ENCODE data around the gene FUS. TPM values are rescaled to one million over a fixed set of nuclear protein-coding genes. Genes with fewer than 3 reads are reported as not detected.
"Not testable (repeated sequence)": the region's sequence is repeated elsewhere in the genome, so short reads cannot be mapped to it uniquely, and the experiment has no call there.

Gene FUS
- total RNA-seq, 1 donor from 2014 or later, result 82.2 TPM

DNA sequence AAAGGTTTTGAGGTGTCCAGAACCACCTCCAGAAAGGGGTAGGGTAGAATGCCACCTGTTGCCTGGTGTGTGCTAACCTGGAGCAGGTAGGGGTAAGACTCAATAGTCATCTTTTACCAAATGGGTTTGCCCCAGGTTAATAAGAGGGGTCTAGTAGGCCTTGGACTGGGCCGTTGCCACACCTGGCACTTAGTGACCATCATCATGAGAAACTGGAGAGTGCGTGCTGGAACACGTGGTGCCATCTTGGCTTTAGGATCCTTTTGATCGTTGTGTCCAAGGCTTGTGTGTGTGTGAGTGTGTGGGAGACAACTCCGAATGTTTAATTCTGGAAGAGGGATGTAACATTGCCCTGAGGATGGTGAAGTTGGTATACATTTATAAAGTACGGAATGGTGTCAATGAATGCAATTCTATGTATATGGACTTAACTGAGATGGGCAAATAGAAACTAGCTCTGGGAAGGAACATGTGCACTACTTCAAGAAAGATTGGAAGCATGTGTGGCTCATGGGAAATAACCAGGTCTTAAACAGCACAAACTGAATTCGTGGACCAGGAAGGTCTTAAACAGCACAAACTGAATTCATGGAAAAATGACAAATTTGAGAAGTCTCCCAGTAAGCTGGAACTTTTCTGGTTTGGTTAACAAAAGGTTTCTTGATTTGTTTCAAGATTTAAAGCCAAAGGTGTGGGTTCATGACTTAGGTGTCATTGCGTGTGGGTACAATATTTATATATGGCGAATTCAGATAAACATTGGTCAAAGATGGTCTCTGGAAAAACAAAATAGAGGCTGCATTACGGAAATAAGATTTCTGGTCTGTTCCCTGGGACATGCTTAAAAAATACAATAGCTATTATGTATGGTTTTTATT, 7.2 kb downstream of the FUS start:
- no peak for DNase-seq

DNA sequence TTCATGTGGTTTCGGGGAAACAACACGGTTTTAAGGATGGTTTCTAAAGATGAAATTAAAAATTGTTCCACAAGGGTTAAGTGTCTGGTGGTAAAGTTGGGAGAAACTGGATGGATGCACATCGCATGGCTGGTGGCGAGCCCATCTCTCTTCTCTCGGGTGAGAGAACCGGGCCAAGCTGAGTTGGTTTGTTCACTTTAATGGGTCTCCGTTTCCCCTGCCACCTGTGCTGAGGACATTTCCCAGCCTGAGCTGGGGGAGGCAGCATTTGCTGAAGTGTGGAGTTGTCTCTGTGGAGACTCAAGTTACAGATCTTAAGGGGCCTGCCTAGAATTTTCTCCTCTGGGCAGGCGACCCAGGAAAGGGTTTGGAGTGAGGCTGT, 7.9 kb downstream of the FUS start:
- no peak for DNase-seq

DNA sequence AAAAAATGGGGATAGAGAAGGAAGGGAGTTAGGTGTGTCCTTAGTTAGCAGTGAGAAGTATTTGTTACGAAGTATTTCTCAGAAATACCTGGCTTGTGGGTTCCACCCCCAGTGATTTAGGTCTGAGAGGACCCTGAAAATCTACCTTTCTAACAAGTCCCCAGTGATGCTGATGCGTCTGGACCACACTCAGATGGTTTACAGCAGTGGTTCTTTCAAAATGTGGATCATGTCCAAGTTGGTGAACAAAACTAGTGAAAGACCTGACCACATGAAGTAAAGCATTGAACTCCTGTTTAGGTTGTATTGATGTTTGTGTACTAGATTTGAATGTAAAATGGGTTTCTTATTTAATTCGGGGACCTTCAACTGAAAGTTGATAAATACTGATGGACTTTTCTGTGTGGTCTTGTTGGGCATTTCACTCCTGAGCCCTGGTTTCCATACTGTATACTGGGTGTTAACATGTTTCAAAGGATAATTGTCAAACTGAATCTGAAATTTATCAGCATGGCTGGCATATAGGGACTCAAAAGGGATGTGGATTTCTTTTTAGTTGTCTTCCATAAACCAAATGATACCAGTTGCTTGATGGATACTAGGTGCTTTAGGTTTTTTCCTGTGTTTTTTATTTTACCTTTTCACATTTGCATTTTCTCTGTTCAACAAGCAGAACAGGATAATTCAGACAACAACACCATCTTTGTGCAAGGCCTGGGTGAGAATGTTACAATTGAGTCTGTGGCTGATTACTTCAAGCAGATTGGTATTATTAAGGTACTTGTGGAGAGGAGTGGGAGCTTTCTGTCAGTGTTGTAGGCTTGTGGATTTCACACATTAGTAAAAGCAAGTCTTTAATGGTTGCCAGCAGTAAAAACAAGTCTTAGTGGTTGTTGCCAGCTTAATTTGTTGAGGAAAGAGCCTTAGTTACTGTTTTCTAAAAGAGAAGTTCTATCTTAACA, 8.8 kb downstream of the FUS start:
- DNase-seq, result no peak

DNA sequence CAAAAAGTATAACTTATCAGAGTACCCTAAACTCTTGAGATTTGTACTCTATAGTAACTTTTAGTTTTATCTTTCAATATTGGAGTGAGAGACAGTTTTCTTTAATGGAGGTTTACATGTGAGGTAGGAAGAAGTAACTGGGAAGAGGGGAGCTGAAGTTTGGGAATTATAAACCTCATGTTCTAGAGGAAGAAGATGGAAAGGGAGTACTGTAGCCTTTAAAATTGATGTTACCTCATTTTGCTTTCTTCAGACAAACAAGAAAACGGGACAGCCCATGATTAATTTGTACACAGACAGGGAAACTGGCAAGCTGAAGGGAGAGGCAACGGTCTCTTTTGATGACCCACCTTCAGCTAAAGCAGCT, 9.5 kb downstream of the FUS start:
- no peak for DNase-seq

DNA sequence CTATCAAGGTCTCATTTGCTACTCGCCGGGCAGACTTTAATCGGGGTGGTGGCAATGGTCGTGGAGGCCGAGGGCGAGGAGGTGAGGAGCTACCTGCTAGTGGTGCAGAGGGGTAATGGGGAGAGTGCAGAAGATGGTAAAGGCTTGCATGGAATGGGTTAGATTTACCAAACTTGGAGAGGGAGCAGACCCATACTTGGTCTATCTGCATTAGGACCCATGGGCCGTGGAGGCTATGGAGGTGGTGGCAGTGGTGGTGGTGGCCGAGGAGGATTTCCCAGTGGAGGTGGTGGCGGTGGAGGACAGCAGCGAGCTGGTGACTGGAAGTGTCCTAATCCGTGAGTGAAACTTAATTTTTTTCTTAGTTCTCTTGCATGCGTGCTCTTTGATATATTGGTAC, 10.1 kb downstream of the FUS start:
- no peak for DNase-seq

DNA sequence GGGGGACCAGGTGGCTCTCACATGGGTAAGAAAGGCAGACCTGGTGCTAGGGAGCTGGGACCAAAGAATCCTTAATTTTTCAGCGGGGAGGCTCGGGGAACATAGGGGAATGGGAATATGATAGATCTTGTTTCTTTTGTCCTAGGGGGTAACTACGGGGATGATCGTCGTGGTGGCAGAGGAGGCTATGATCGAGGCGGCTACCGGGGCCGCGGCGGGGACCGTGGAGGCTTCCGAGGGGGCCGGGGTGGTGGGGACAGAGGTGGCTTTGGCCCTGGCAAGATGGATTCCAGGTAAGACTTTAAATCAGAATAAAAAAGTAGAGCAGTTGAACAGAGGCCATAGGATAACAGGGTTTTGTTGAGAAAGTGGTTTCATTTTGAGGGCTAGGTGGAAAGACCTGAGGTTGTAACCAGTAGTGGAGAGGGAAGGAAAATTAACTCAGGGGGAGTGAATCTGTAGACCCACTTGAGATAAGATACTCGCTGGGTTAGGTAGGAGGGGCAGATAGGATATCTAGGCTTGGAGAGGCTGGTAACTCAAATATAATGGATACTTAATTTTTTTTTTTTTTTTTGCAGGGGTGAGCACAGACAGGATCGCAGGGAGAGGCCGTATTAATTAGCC, 11.0 kb downstream of the FUS start:
- DNase-seq, result no peak

DNA sequence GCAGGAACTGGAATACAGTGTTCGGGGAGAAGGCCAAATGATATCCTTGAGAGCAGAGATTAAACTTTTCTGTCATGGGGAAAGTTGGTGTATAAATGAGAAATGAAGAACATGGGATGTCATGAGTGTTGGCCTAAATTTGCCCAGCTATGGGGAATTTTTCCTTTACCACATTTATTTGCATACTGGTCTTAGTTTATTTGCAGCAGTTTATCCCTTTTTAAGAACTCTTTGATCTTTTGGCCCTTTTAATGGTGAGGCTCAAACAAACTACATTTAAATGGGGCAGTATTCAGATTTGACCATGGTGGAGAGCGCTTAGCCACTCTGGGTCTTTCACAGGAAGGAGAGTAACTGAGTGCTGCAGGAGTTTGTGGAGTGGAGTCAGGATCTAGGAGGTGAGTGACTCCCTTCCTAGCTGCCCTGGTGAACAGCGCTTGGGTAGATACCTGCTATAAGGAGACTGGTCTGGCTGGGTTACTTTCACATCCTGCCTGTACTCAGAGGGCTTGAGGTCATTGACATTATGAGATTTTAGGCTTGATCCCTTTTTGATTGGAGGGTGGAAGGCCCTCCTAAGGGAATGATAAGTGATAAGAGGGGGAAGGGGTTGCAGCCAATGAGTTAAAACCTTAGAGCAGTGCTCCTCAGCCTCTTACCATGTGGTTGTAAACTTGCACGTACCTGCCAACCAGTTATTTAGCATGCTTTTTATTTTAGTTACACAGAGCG, 11.9 kb downstream of the FUS start:
- DNase-seq, result no peak

DNA sequence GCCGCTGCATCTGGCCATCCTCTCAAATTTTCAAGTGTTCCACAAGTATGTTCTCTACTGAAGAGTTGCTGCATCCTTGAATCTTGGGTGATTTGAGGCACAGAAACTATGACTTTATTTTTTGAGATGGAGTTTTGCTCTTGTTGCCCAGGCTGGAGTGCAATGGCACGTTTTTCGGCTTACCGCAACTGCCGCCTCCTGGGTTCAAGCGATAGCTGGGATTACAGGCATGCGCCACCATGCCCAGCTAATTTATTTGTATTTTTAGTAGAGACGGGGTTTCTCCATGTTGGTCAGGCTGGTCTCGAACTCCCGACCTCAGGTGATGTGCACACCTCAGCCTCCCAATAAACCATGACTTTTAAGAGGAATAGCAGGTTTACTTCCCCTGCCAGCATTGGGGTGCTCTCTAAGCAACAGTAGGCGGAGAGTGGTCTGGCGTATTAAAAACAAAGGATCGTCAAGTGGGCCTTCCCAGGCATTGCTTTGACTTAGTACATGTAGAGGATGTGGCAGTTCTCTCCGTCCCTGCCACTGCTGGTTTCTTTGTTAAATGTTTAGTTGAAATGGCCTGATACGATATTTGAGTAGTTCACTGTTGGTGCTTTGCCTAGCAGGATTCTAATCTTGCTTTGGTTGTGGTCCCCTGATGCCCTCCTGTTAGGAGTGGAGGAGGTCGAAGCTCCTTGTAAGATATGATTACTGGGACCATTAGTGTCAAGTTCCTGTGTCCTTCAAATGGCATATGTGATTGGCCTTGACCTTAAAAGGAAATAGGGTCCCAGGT, 13.1 kb downstream of the FUS start:
- DNase-seq, result no peak

DNA sequence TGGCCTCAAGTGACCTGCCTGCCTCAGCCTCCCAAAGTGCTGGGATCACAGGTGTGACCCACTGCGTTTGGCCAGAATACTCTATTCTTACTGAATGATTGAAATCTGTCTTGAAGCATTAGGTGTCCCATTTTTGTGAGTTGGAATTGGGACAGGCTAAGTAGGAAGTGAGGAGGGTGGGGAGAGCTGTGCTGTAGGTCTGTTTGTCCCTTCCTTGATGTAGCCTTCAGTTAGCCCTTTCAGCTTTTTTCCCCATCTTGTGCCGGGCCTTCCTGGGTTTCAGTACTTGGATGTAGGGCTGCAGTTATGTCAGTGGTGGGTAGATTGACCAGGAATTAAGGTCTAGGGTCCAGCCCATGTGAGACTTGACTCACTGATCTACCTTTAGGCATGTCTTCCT, 13.9 kb downstream of the FUS start:
- no peak for DNase-seq

DNA sequence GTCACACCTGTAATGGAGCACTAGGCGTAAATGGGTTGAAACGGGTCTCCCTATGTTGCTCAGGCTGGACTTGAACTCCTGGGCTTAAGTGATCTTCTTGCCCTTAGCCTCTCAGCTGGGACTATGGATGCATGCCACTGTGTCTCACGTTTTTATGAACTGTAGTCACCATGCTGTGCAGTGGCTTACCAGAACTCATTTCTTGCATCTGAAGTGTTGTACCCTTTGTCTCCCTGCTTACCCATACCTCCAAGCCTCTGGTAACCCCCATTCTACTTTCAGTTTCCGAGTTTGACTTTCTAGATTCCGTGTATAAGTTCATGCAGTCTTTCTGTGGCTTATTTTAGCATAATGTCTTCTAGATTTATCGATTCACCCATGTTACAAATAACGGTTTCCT, 15.0 kb downstream of the FUS start:
- DNase-seq, result no peak

DNA sequence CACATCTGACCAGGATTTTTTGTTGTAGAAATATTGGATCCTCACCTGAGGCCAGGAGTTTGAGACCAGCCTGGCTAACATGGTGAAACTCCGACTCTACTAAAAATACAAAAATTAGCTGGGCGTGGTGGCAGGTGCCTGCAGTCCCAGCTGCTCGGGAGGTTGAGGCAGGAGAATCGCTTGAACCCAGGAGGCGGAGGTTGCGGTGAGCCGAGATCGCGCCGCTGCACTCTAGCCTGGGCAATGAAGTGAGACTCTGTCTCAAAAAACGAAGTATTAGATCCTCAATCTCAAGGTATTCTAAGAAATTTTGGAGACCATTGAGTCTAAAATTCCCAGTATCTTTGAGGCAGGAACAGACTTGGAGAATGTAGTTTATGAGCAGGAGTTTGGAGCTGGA, 15.9 kb downstream of the FUS start:
- not testable (repeated sequence) for DNase-seq

DNA sequence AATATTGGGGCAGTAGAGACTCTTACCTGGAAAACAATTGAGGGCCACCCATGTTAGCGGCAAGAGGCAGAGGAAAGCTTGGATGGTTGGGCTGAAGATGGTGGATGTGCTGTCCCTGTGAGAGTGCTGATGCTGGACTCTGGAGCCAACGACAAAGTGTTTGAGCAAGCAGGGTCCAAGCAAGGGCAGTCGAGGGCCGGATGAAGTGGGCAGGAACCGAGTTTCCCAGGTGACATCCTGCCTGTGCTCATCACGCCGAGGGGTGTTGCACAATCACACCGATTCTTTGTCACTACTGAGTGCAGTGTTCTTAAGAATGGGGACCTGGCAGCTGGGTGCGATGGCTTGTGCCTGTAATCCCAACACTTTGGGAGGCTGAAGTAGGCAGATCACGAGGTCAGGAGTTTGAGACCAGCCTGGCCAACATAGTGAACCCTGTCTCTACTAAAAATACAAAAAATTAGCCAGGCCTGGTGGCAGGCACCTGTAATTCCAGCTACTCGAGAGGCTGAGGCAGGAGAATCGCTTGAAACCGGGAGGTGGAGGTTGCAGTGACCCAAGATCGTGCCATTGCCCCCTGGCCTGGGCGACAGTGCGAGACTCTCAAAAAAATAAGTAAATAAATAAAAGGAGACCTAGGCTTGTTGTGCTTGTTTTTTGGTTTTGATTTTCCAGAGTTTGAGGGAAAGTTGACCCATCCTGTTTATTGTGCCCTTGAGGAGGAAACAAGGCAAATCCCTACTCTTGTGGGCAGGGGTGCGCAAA, 16.6 kb downstream of the FUS start:
- no peak for DNase-seq

DNA sequence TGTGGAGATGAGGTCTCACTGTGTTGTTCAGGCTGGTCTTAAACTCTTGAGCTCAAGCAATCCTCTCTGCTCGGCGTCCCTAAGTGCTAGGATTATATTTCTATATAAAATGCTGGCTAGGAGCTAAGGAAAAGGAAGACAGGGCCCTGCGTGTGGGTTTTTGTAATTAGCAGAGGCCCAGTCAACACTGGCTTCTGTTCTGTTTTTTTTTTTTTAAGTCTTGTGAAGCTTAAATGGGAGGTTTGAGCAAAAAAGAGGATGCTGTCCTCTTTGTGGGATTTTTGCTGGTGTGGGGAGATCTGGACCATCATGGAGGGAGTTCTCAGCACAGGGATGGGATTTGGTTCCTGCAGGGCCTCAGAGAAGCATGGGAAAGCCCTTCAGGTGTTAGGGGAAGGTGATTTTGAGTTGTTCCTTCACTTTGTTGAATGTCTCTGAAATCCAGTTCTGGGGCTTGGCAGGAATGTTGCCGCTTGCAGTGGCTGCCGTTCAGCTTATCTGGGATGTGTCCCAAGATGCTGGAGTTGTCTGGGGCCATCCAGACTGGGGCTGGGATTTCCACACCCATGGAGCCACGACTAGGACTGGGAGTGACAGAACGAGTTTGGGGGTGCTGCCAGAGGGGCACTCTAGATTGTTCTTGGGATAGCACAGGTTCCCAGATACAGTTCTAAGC, 18.4 kb downstream of the FUS start:
- no peak for DNase-seq

DNA sequence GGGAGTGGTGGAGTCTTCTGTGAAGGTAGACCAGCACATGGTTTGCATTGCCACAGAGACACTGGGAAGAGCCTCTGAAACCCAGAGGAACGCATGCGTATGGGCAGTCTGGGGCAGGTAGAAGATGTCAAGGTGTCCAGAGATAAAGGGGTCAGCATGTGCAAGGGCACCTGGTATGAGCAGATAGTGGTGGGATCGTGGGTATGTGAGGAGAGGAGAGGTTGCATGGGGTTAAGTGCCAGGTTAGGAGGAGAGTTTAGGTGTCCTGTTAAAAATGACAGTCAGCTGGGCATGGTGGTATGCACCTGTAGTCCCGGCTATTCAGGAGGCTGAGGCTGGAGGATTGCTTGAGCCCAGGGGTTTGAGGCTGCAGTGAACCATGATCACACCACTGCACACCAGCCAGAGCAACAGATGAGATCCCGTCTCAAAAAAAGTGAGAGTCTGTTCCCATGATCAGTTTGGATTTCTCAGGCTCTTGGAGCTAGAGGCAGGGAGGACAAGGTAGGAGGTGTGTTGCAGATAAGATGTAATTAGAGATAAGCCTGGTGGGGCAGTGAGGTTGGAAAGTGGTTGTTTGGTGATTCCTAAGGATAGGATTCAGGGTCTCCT, 19.6 kb downstream of the FUS start:
- DNase-seq, result no peak

DNA sequence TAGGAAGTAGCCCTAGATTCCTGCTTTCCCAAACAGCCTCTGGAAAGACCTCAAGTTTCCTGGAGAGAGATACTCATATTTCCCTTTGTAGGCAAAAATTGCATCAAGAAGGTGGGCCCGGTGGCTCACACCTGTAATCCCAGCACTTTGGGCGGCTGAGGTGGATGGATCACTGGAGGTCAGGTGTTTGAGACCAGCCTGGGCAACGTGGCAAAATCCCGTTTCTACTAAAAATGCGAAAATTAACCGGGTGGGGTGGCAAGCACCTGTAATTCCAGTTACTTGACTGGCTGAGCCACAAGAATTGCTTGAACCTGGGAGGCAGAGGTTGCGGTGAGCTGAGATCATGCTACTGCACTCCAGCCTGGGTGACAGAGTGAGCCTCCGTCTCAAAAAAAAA, 20.2 kb downstream of the FUS start:
- DNase-seq, result not testable (repeated sequence)

DNA sequence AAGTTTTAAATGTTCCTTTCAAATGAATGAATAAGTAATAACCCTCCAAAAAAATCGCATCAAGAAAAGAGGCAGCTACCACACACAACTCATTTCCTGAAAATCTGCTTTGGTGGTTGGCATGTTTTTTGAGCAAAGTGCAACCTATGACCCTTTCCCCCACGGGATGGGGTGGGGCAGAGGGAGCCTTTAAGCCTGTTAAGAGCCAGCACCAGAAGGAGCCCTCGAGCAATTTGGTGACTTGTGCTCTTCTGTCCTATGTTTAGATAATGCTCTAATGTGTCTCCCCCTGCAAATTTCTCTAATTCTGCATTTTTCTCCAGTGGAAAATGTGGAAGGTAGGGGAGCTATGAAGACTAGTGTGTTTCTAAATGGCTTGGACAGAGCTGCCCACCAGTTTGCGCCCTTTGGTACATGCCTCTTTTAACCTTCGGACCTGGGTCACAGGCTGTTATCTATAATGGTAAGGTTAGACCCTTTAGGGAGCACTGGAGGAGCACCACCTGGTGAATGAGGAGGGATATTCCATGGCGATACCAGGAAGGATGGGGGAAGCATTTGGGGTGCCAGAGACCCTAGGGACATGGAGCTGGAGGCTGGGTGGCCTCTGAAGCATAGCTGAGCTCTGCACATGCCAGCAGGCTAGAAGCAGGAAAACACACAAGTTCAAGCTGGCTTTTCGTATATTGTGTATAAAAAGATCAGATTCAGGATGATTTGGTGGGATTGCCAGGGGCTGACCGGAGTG, 21.1 kb downstream of the FUS start:
- DNase-seq, result no peak

DNA sequence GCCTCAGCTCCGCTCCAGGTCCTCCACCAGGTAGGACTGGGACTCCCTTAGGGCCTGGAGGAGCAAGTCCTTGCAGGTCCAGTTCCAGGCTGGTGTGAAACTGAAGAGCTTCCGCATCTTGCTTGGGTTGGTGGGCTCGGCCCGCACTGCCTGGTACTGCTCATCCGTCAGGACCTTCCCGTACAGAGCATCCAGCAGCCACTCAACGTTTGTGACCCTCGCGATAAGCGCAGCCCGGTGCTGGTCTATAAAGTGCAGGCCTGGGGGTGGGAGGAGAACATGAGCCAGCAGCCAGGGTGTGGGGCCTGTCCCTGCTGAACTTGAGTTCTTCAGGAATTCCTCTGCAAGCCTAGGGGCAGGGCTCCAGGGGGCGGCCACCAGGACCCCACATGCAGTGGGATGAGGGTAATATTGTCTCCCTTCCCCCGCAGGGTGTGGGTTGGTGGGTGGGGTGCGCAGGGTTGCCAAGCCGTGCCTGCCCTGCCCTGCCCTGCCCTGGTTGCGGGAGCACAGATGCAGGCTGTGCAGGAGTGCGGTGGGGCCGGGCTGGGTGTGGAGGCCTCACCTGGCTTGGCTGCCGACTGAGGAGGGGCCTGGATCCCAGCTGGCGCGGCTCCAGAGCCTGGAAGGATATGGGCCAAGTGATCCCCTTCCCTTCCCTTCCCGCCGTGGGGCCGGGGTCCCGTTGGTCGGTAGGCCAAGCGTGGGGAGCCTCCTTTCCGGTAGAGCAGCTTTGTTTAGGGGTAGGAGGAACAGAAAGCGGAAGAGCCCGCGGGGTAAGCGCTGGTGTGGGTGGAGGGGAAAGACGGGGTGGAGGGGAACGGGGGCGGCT, 21.9 kb downstream of the FUS start:
- DNase-seq, result no peak

Data from tongue (tissue), 2 donors.